Inferior parietal cortex (tissue), 1 donor: ENCODE measurements around the gene FBLN2.
"Not testable (repeated sequence)": the region's sequence is repeated elsewhere in the genome, so short reads cannot be mapped to it uniquely, and the experiment has no call there.

ENCODE experiments used
- DNase-seq: peaks from one replicate; pipeline ENCODE4 v3.0.0-alpha.2; 2016; ENCODE audit errors: extremely low spot score

The FBLN2 gene

DNA sequence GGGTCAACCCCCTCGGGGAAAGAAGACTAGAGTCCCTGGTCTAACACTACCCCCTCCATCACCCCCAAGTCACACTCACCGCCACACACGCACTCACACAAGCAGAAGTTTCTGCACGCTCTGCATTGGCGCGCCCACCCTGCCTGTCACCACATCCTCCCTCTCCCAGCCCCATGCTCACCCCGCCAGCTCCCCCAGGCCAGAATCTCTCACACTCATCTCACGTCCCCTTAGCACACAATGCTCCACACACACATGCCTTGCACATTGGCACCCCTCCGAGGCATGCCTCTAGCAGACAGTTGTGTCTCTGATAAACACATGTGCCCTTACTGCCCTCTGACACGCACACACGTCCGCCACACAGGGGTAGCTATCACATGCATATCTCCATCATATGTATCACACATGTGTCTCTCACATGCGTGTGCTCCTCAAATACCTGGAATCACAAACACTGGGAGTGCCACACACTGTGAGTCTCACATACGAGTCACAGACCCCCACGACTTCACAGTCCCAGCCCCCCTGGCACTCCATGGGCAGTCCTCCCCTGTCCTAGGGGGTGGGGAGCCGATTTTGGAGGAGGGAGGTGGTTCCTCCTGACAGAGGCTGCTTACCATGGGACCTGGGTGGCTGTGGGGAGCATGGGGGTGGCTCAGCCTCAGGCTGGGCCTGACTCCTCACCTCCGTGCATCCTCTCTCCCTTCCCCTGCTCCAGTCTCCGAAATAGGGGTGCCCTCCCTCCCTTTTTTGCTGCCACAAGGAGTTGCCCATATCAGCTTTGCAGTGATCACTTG, 898 bp downstream of the FBLN2 start:
- no peak for DNase-seq

DNA sequence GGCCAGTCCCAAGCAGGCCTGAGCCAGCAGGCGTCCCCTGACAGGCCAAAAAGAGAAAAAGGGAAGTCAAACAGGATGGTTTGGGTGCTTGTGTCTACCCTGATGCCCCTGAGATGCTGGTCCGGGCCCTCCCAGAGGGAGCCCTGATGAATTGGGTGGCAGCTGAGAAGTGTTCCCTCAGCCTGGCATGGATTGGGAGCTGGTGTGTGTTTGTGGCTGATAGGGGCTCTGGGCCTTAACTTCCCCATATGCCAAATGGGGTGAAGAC, 1.4 kb downstream of the FBLN2 start:
- DNase-seq, result no peak

DNA sequence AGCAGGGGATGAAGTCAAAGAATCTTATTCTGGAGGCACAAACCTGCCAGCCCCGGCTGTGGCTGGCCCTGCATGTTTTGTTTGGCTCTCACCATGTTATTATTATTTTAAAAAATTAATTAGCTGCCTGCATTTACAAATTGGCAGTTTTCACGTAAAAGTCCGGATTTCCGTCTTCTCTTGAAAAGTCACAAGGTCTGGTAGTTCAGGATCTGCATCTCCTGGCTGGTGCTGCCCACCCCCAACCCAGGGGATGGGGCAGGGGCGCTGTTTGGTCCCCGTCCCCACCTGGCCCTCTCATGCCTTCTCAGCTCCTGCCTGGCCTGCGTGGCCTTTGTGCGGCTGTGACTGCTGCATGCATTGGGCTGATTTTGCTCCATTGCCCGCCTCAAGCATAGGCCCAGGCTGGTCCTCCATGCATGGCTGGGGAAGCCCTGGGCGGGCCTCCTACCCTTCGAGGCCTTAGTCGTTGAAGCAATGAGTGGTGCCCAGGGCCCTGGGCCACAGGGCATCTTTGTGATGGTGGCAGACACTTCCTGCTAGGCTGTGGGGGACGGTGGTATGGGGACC, 2.0 kb downstream of the FBLN2 start:
- no peak for DNase-seq

DNA sequence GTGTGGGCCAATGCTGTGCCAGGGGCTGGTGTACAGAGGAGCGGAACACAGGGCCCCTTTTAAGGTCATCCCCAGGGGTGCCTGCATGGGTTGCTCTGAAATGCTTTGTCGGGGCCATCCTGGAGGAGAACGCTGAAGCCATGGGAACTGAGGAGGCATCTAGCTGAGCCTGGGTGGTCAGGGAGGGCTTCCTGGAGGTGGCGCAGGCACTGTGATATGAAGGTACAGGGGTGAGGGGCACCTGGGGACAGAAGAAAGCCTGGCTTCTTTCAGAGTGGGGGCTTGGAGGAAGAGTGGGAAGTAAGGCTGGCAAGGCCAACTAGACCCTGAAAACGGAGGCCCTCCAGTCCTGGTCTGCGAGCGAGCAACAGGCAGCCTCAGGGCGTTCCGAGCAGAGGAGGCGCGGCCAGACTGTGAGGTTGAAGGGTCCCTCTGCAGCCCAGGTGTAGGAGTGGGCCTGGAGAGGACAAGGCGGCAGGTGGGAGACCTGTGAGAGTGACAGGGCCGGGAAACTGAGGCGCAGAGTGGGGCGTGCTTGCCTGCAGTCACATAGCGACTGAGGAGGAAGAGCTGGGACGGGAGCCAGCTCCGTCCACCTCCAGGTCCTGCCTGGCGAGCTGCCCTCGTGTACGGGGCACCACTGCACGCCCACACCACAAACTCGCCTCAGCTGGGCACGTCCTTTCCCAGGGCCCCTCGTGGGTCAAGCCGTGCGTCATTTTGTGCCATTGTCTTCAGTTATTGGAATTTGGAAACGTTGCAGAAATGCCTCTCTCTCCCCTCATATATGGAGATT, 4.1 kb downstream of the FBLN2 start:
- no peak for DNase-seq

DNA sequence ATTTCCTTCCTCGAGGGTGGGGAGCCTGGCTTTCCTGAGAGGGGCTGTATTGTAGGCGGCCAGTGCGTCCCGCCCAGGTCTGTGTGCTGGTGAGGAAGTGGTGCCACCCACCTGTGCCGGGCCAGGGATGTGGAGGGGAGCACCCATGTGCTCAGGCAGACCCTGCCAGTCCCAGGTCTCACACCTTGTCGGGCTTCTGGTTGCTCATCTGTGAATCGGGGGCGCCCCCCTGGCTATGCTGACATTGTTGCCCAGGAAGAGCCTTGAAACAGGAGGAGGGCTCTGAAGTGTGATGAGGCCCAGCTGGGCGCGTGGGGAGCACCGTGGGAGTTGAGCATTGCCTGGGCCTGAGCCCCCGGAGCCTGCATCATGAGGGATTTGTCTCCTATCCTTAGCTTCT, 4.8 kb downstream of the FBLN2 start:
- no peak for DNase-seq

DNA sequence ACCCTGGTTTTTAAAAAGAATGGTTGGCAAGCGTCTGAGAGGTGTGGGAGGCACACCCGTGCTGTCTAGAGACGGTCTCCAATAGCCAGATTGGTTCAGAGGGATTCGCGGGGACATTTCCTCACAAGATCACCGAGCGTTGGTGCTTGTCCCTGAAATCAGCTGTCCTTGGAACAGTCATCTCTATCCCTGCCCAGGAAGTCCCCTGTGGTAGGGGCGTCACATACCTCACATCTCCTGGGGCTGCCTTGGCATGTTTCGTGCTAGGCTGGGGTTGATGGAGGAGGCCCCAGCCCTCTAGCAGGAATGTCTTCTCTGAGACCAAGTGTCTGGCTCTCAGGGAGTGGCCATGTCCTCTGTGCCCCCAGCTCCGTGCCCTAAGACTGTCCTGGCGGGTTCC, 6.8 kb downstream of the FBLN2 start:
- no peak for DNase-seq

DNA sequence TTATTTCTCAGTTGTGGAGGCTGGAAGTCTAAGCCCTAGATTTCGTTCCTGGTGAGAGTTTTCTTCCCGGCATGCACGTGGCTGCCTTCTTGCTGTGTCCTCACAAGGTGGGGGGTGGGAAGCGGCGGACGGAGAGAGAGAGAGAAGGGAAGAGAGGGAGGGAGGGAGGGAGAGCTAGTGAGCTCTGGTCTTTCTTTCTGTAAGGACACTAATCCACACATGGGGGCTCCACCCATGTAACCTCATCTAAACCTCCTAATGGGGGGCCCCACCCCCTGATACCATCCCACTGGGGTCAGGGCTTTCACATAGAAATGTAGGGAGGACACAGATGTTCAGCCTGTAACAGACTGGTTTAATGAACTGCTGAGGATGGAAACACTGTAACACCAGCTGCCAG, 7.3 kb downstream of the FBLN2 start:
- no peak for DNase-seq

DNA sequence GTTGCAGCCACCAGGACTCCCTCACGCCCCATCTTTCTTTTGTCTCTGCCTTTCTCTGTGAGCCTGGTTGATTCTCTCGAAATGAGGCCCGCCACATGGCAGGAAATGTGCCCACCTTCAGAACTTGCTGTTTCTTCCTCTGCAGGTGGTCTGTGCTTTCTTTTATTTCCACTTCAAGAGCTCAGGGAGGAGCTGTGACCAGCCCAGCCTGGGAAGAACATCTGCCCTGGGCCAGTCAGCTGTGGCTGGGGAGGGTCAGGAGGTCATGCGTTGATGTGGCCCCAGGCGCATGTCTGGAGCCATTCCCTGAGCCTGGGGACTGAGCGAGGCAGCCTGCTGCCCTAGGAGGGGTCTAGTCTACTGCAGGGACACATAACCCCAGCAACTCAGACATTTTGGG, 8.0 kb downstream of the FBLN2 start:
- no peak for DNase-seq

DNA sequence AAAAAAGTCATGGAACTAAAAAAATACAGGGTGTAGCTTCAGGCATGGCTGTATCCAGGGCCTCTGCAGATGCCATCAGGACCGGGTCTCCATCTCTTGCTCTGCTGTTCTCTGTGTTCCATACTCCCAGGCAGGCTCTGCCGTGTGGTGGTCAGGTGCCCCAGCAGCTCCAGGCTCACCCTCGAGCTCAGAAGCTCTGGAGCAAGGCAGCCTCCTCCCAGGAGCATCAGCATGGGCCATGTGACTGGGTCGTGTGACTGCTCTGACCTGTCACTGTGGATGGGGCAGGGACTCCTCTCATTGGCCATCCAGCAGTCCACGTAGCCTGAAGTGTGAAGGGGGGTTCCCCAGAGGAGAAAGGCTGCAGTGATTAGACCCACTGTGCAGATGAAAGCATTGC, 8.5 kb downstream of the FBLN2 start:
- no peak for DNase-seq

DNA sequence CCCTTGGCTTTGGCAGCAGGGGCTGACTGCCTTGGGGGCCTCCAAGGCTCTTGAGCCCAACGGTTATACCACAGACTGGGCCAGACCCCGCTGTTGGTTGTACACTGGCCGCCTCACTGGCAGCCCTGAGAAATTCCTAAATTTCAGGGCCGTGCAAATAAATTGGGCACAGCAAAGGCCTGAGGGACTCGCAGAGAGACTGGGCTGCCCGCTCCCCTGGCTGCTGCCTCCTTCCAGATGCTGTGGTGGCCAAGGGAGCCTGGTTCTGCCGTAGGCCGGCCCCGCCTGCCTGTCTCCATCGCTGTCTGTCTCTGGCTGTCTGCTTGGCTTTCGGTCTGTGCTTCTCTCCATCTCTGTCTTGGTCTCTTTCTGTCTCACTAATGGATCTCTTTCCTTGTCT, 9.0 kb downstream of the FBLN2 start:
- DNase-seq, result no peak

DNA sequence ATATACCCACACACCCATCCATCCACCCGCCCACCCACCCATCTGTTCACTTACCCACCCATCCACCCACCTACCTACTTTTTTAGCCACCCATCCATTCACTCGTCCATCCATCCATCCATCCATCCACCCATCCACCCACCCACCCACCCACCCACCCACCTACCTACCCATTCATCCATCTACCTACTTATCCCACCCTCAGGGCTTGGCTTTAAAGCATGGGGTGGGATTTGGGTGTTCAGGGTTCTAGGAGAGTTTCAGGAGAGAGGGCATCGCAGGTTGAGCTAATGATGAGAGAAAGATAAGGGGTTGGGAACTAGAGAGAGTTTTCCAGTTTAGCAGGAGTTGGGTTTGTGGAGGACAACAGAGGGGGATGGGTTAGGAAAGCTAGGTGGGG, 9.7 kb downstream of the FBLN2 start:
- no peak for DNase-seq

DNA sequence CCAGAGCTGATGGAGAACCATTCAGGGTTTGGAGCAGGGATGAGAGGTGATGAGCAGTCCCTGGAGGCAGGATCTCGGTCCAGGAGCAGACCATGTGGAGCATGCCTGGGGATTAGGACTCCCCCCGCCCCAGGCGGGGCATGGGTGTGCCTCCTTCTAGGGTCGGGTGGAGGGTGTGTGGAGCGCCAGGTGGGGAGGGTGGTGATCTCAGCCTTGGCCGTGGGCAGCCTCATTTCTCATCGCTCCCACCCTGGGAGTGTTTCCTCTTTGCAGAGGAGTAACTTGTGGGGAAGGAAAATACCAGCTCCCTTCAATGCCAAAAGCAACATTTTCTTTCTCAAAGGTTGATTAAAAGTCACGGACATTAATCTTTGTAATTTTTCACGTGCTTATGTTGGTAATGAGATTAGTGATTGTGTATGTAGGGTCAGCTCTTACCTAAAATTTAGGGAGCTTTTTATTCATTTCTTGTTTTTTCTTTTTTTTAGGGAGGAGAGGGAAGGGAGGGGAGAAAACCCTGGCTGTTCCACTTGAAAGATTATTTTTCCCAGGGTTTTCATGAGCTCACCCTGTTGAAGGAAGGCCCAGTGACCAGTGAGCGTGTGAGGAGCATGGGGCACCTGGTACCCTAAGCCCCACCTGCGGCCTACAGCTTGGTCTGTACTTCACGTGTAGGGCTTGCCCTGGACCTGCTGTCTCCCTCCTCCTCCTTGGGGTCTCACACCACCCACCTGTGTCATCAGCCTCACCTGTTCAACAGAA, 11.0 kb downstream of the FBLN2 start:
- no peak for DNase-seq

DNA sequence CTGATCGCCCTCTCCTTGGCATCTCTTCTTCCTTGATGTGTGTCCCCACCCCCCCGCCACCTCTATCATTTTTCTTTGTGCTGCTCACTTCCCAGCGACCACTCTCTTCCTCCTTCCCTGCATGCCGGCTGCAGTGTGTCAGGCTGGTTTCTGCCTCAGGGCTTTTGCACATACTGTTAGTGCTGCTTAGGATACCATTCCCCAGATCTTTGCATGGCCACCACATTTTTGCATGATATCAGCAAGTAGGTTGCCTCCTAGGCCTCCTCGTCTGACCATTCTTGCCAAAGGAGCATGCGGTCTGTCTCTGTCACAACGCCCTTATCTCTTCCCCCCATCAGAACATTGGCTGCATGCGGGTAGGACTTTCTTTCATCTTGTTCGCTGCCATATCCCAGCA, 12.5 kb downstream of the FBLN2 start:
- no peak for DNase-seq

DNA sequence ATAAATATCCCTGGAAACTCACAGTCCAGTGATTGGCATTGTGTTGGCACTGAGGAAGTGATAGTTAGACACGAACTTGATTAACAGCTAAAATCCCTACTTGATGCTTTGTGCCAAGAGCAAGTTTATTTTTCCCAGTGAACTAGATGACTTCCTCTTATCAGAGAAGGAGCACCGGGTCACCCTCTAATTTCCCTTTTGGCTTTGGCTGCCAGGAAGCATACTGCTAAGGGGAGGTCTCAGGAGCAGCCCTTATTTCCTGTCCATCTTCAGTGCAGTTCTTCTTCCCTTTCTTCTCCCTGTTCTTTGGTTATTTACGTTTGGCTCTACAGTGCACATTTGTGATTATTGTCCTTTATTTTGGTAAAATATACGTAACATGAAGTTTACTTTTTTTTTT, 13.0 kb downstream of the FBLN2 start:
- no peak for DNase-seq

DNA sequence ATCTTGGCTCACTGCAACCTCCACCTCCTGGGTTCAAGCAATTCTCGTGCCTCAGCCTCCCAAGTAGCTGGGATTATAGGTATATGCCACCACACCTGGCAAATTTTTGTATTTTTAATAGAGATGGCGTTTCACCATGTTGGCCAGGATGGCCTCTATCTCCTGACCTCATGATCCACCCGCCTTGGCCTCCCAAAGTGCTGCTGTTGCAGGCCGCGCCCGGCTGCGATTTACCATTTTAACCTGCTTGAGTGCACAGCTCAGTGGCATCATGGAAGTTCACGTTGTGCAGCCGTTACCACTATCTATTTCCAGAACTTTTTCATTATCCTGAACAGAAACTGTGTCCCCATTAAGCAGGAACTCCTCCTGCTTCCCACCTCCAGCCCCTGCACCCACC, 13.5 kb downstream of the FBLN2 start:
- DNase-seq, result not testable (repeated sequence)

DNA sequence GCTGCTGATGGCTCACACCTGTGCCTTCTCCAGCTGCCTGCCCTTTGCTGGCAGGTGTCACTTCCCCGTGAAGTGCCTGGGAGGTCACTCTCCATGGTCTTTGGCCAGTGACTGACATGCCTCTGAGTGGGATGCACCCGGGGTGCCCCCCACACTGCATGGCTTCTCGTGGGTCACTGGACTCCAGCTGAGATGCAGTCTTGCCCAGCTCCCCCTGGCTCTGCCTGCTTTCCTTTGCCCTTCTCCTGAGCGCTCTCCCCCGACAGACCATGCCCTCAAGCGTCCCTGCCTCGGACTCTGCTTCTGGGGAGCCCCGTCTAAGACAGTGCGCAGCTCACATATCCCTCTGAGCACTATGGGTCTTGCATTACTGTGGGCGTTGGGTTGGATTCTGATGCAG, 14.4 kb downstream of the FBLN2 start:
- no peak for DNase-seq

DNA sequence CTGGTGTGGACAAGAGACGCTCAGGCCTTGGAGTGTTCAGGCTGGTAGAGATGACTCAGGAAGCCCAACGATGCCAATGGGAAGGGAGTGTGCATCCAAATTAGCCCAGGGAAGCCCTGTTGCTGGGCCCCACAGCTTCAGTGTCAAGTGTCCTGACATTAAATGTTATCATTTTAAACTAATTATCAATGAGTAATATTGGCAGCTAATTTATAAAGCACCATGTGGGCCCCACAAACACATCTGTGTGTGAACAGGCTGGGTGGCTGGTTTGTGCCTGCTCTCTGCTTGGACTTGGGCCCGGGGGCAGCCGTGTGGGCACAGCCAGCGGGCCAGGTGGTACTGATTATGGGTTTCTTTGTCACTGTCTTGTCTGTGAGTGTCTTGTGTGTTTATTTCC, 15.0 kb downstream of the FBLN2 start:
- DNase-seq, result no peak

DNA sequence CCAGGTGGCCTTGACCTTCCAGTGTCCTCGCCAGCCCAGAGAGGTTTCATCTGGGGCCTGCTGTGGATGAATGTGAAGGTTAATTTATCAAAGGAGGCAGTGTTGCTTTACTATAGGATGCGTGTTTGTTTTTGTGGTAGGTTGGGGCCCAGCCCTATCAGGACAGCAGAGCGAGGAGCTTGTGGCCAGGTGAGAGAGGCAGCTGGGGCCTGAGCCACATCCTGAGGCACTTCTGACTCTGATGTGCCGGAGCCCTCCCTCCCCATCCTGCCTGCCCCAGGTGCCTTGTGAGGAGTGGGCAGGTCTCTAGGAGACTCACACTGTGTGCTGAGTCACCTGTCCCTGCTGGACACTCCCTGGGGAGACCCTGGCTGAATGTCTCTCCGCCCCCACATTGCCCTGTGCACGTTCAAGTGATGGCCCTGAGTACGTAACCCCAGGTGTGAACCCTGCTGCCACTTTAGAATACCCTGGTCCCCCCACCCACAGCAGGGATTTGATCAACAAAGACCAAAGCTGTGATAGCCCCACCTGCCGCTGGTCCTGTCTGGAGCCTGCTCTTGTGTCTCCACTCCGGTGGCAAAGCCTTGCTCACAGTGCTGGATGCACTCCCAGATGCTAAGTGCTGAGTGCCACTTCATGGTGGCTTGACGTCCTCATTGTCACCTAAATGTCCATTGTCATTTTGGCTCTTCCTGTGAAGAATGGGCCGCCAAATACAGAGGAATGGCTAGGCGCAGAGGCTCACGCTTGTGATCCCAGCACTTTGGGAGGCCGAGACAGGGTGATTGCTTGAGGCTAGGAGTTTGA, 16.0 kb downstream of the FBLN2 start:
- DNase-seq, result no peak

DNA sequence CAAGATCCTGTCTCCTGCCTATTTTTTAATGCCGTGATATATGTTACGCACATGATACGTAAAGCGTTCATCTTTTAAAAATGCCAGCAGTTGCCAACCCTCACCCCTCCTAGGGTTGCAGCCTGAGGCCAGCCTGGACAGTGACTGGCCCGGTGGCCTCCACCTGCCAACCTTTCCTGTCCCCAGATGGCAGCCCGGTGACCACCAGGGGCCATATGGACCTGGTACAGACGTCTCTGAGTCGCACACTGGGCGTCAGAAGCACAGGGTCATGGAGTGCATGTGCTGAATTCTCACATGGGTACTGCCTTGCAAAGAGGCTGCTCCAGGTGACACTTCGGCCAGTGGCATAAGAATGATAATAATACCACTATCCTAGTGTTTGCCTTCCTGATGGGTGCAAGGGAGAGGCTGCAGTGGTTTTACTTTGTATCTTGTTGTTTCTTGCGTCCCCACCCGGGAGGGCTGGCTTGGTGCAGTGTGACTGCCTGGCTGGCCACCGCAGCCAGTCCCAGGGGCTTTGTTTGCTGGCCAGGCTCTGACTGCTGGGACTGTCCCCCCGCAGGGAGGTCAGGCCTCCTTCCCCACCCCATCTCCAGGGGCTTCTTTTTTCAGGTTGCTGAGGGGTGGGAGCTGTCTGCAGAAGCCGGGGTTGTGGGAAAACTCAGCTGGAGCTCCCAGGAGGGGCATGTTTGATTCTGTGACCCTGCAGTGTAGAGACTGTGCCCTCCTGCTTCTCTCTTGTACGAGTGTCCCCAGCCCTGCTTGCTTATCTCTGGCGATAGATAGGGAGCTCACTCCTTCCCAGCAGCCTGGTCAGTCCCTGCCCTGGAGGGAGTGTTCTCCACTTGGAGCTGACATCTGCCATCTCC, 16.9 kb downstream of the FBLN2 start:
- DNase-seq, result no peak

DNA sequence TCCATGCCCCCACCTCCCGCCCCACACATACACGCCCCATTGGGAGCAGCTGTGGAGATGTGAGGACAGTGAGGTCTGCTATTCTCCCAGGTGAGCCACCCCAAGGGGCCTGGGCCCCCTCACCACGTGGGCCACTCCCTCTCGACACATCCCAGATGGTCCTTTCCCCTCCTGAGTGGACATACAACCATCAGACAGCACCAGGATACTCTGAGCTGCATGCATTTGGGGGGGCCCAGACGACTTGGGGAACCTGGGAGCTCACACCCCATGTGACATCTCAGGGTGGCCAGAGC, 17.5 kb downstream of the FBLN2 start:
- DNase-seq, result no peak

DNA sequence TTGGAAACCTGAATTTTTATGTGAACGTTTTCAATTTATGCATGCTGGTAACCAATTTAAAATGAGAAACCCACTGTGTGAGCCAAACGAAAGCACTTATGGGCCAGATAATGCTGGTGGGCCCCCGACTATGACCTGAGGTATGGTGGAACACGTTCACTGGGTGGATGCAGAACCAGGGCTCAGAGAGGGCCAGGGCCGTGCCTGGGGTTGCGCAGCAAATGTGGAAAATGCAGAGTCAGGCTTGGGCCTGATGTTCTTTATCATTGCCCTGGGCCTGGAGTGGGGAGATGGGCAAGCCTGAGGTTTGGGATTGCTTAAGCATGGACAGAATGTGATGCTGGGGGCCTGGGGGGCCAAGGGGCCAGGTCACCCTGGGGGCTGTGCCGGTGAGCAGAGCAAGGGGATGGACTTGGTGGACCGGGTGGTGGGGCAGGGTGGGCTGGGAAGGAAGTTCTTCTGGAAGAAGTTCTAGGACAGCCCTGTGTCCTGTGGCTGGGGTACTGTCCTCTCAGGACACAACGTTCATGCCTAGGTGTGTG, 17.9 kb downstream of the FBLN2 start:
- no peak for DNase-seq
